ENCODE measurements around the gene RAB43. TPM values are rescaled to one million over a fixed set of nuclear protein-coding genes. Genes with fewer than 3 reads are reported as not detected.
"Not testable (repeated sequence)": the region's sequence is repeated elsewhere in the genome, so short reads cannot be mapped to it uniquely, and the experiment has no call there.

The RAB43 gene
- polyA plus RNA-seq, 3 donors: 6.0 to 11.8 (median 7.2) TPM

DNA sequence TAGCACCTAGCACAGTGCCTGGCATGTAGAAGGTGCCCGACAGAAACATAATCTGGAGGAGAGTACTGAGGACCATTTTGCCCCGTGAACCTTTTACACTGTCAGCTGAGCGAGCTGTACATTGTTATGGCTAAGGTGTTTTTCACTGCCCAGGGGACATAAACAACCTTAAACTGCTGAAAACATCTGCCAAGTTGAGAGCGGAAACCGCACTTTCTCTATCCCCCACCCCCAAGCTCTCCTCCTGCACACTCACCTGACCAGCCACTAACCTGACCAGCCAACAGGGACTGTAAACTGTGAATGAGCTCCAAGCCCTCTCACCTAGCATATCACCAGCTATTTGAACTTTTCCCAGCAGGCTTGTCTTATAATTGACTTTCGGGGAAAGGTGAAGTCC, 17.6 kb downstream of the RAB43 start:
- 95 to 96% (median 96%) methylated on average over 6 of the region's 6 CpGs for whole genome bisulfite sequencing, 3 donors
- no peak overlapping the region for H3K27ac ChIP-seq (ENCODE audit: low read depth, low read length)

DNA sequence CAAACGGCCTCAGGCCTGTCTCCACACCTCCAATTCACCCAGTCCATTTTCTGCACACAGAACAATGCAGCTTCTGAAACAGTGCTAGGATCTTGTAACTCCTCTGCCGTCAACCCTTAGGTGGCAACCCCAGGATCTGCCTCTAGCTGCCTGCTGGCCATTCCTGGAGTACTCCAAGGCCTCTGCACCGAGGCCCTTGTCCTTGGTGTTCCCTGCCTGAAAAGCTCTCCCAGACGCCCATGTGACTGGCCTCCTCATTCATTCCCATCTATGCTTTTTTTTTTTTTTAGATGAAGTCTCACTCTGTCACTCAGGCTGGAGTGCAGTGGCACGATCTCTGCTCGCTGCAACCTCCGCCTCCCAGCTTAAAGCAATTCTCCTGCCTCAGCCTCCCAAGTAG, 18.3 kb downstream of the RAB43 start:
- WGBS, 3 donors: 84 to 94% (median 93%) methylated on average over 7 of the region's 7 CpGs
- no peak overlapping the region for H3K27ac ChIP-seq (ENCODE audit: low read depth, low read length)

DNA sequence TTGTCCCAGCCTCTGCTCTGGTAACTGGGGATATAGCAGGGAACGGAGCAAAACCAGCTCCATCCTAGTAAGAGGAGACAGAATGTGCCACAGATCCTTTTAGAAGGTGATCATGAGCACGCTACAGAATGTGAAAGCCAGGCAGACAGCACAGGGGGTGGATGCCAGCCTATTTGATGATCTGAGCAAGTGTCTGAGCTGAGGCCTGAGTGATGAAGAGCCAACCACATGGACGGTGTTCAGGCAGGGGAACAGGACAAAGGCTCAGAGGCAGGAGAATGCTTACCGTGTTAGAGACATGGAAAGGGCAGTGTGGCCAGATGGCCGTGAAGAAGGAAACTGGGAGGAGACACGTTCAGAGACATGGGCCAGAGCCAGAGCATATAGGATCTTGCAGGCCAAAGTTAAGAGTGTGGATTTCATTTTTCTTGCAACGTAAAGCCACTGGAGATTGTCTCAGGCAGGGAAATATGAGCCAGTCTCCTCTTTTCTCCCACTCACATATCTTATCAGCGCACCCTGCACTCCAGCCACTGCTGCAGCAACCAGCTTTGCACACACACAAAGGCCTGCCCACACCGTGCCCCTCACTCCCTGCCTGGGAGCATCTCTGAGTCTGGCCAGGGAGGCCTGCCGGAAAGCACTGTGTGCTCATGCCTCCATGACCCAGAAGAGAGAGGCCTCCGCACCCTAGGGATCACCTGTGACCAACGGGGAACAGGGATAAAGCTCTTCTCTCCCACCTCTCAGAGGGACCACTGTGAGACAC, 20.1 kb downstream of the RAB43 start:
- no peak overlapping the region for H3K27ac ChIP-seq (ENCODE audit: low read depth, low read length)
- WGBS, 3 donors: 79 to 84% (median 83%) methylated on average over 12 of the region's 12 CpGs

DNA sequence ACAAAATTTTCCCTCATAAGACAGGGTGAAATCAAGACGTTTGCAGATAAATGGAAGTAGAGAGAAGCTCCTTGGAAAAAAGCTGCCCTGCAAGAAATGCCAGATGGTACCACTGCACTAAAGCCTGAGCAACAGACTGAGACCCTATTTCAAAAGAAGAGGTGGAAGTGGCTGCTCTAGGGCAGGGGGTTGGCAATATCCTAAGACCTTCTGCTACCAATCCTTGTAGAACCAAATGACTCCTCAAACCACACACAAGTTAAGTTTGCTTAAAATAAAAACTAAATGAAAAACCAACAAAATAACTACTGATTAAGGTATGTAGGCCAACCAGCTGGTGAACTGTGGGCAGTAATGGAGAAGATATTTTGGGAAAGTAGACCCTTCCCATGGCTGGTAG, 21.3 kb downstream of the RAB43 start:
- WGBS, 3 donors: 73 to 88% (median 77%) methylated on average over 1 of the region's 1 CpG
- no peak overlapping the region for H3K27ac ChIP-seq (ENCODE audit: low read depth, low read length)

DNA sequence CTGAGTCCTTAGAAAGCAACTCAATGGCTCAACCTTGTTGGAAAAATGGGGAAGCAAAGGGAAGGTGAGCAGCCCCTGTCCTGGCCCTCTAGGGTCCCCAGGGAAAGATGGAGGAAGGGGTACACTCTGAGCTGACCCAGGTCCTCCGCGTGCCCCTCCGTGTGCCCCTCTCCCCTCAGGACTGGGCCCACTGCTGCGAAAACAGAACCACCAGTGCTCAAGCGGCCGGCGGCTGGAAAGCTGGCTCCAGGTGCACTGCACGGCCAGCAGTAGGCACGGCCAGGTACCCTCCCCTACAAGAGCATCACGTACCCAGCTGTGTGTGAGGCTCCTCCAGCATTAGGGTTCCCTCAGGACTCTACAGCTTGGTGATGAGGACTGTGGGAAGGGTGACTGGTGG, 26.3 kb downstream of the RAB43 start:
- no peak overlapping the region for H3K27ac ChIP-seq (ENCODE audit: low read depth, low read length)
- 95 to 98% (median 97%) methylated on average over 10 of the region's 10 CpGs for WGBS, 3 donors

DNA sequence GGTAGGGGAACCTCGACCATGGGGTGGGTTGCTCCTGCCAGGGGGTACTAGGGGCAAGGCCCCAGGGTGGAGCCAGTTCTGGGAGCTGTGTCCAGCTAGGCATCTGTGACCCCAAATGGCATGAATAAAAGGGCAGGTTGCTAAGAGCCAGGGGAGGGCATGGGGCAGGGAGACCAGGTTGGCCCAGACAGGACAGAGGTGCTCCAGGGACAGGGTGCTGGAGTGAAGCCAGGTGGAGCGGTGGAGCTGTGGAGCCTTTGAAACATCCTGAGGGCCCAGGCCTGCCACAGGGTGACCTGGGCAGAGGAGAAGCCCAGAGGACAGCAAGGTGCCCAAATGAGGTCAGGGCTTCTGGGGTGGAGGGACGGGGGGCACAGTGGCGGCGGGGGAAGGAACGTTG, 33.3 kb downstream of the RAB43 start:
- not testable (repeated sequence) for H3K27ac ChIP-seq (ENCODE audit: low read depth, low read length)
- WGBS, 3 donors: no CpG with 5 or more reads among the region's 6 CpGs

DNA sequence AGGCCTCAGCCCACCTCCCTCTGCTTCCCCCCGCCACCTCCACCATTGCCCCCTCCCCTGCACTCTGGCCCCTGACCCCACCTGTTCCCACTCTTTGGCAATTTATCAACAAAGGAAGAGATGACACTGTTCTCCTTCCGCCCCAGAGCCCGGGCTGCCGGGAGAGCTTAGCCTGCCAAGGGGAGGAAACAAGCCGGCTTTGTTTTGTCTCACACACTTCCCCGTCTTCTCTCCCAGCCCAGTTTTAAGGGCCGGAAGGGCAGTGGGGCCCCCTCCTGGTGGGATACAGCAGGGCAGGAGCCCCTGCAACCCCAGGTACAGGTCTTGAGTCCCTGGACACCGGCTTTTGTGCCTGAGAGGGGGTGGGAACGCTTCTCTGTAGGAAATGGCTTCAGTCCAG, 33.7 kb downstream of the RAB43 start:
- WGBS, 3 donors: 0 to 4% (median 0%) methylated on average over 2 to 6 of the region's 9 CpGs
- not testable (repeated sequence) for H3K27ac ChIP-seq (ENCODE audit: low read depth, low read length)

DNA sequence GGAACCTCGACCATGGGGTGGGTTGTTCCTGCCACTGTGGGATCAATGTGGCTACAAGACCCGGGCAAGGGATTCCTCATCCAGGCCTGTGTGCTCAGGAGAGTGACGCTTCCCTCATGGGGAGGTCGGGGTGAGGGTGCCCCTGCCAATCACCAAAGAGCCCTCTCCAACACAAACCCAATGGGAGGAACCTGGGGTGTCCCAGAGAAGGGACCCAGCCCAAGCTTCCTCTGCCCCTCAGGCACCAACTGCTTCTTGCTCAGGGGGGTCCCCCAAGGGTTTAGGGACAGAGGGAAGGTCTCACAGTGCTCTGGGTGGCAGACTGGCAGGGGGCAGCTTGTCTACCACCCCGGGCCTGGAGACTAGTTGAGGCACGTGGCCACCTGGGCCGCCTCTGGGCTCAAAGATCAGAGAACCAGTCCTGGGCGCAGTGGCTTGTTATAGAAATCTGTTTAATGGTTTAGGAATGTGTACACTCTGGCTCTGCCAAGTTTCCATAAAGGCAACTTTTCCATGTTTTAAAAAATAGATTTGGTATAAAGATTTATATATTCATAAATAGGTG, 34.4 kb downstream of the RAB43 start:
- 51 to 63% (median 53%) methylated on average over 8 of the region's 8 CpGs for WGBS, 3 donors
- no peak overlapping the region for H3K27ac ChIP-seq (ENCODE audit: low read depth, low read length)

DNA sequence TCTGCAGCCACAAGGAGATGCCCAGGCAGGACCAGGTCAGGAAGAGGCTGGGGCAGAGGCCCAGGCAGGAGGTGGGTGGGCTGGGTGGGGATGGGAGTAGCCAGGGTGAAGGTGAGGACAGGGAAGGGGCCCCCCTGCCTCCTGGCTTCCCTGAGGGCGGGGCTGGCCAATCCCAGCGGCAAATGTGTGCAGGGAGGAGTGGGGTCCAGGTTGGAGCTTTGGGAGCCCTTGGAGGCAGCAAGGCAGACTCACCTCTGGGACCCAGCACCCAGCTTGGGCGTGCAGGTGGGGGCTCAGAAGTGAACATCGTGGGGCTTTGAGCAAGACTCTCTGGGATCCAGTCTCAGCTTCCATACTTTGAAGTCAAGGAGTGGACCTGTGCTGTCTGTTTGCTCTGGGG, 35.8 kb downstream of the RAB43 start:
- 90 to 95% (median 91%) methylated on average over 4 of the region's 4 CpGs for WGBS, 3 donors
- no peak overlapping the region for H3K27ac ChIP-seq (ENCODE audit: low read depth, low read length)

DNA sequence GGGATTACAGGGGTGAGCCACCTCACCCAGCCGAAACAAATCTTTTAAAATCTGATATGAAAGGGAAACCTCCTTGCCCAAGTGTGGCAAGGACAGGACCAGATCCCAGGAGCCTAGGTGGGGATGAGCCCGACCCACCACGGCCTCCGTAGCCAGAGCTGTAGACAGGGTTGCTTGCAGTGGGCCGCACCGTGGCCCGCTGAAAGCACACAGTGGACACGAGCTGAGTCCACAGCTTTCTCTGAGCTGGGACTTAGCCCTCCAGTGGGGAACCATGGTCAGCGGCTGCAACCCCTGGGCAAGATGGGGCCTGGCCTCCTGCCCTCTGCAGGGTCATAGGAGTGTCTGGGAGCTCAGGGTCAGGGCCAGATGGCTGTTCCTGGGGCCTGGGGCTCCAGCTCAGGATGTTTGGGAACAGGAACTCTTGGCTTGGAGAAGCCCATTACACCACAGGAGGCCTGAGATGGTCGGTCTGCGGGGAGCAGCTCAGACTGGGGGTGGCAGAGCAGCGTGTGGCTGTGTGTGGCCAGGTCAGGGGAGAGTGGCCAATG, 36.4 kb downstream of the RAB43 start:
- H3K27ac ChIP-seq (ENCODE audit: low read depth, low read length): no peak overlapping the region
- WGBS, 3 donors: 91 to 94% (median 91%) methylated on average over 11 to 12 of the region's 12 CpGs

DNA sequence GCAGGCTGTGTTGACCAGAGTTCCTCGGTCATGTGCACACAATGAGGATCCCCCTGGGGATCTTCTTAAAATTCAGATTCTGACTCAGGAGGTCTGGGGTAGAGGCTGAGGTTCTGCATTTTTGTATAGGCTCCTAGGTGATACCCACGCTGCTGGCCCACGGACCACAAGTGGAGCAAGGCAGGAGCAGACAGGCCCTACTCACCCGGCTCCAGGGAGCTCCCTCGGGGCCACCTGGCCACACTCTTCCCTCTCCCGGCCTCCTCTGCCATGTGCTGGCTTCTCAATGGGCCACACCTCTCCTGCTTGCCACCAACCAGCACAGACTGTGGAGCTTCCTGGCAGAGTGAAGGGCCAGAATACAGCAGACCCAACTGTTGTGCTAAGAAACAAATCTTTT, 37.1 kb downstream of the RAB43 start:
- 73 to 86% (median 83%) methylated on average over 6 of the region's 6 CpGs for WGBS, 3 donors
- H3K27ac ChIP-seq (ENCODE audit: low read depth, low read length): no peak overlapping the region

DNA sequence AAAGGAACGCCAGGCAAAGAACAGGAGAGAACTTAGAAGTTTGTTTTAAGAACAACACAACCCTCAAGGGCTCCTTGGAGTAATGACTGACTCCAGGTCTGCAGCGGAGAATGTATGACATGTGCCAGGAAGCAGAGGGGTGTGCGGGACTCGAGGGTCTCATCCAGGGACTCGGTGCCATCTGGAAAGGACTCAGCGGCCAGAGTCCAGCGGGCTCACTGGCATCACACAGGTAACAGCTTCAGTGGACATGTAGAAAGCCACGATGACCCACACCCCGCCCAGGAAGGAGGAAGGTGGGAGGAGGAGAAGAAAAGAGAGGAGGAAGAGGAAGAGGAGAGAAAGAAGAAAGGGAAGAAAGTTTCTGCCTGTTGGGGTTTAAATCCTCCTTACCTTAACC, 39.6 kb downstream of the RAB43 start:
- WGBS, 3 donors: 74 to 81% (median 76%) methylated on average over 9 of the region's 9 CpGs
- H3K27ac ChIP-seq (ENCODE audit: low read depth, low read length): no peak overlapping the region

DNA sequence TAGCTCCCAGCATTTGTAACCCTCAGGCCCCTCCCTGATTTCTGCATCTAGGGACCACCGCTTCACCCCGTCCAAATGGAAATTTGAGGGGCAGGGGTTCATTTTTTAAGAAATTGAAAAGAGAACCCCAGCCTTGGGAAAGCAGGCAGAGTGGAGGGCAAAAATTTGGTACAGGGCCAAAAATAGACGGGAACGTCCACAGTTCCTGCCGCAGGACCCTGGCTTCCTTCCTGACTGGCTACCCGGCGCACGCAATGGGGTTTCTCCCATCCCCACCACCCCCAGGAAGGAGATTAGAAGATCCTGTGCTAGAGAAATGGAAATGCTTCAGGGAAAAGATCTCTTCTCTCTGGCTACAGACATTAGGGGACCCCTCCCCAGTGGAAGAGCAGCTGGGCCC, 40.1 kb downstream of the RAB43 start:
- no peak overlapping the region for H3K27ac ChIP-seq (ENCODE audit: low read depth, low read length)
- WGBS, 3 donors: 61 to 65% (median 63%) methylated on average over 8 of the region's 8 CpGs

DNA sequence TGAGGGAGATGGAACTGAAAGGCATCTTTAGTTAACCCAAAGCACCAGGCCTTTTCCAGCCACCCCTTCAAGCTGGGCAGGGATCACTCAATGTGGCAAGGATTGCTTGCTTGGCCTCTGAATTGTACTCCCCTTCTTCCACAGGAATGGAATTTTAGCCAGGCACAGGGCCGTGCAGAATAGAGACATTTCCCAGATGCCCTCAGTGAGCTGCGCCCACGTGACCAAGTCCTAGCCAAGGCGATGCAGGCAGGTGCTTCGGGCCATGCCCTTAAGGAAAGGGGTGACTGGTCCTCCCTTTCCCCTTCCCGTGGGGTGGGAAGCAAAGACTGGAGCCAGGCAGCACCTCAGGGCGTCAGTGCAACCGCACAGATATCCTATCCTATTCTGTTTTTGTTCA, 43.1 kb downstream of the RAB43 start:
- no peak overlapping the region for H3K27ac ChIP-seq (ENCODE audit: low read depth, low read length)
- WGBS, 3 donors: 79 to 93% (median 83%) methylated on average over 8 of the region's 8 CpGs

DNA sequence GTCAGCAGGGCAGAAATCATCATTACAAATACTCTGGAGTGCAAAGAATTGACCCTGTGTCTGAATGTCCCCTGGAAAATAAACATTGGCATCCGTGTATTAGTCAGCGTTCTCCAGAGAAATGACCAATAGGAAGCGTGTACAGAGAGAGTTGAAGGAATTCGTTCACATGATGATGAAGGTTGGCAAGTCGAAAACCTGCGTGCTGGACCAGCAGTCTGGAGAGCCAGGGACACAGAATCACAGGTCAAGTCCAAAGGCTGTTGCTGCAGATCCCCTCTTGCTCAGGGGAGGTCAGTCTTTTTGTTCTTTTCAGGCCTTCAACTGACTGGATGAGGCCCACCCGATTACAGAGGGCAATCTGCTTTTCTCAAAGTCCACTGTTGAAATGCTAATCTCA, 44.4 kb downstream of the RAB43 start:
- 63 to 83% (median 80%) methylated on average over 7 of the region's 7 CpGs for WGBS, 3 donors
- no peak overlapping the region for H3K27ac ChIP-seq (ENCODE audit: low read depth, low read length)

DNA sequence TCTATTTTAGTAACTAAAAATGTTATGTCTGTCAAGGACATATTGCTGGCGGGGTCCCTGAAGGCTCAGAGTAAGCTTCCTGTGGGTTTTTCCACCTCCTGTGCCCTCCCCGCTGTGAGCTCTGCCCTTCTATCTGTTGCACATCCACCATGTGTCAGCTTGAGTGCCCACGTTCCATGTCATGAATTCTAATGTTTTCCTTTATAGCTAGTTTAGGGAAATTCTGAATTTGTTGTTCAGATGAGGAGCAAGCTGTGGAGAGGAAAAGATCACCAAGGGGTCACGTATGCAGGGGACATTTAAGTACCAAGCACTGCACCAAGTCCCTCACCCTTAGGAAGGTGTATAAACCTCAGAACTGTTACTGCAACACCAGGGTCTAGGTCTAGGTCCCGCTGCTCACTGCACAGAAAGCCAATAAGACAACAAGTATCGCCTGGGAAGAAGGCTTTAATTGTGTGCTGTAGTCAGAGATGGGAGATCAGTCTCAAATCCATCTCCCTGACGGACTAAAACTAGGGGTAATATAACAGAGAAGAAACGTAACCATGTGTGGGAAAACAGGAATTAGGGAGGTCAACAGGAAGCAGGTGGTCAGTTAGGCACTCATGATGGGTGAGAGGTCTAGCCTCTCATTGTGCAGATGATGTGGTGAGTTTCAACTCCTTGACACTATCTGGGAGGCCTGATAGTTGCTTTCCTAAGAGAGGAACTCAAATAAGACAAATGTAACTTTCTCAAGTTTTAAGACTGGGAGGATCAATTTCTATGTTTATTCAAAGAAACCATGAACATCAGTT, 51.3 kb downstream of the RAB43 start:
- no peak overlapping the region for H3K27ac ChIP-seq (ENCODE audit: low read depth, low read length)

DNA sequence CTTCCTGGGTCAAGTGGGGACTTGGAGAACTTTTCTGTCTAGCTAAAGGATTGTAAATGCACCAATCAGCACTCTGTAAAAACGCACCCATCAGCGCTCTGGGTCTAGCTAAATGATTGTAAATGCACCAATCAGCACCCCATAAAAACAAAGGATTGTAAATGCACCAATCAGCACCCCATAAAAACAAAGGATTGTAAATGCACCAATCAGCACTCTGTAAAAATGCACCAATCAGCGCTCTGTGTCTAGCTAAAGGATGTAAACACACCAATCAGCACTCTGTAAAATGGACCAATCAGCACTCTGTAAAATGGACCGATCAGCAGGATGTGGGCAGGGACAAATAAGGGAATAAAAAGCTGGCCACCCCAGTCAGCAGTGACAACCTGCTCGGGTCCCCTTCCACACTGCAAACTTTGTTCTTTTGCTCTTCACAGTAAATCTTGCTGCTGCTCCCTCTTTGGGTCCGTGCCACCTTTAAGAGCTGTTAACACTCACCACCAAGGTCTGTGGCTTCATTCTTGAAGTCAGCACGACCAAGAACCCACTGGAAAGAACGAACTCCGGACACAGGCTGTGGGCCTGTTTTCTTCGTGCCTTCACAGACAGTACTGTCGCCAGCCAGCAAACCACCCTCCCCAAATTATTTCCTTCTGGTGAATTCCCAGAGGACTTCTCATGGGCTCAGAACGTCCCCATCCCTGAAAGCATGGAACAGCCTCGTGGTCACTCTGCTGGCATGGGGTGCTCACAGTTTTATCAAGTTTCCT, 52.1 kb downstream of the RAB43 start:
- not testable (repeated sequence) for H3K27ac ChIP-seq (ENCODE audit: low read depth, low read length)
- 84 to 92% (median 86%) methylated on average over 13 of the region's 13 CpGs for WGBS, 3 donors

More for the DNA sequence above, 51.3 kb downstream of the RAB43 start:
- WGBS, 3 donors: 66 to 88% (median 78%) methylated on average over 8 of the region's 8 CpGs

DNA sequence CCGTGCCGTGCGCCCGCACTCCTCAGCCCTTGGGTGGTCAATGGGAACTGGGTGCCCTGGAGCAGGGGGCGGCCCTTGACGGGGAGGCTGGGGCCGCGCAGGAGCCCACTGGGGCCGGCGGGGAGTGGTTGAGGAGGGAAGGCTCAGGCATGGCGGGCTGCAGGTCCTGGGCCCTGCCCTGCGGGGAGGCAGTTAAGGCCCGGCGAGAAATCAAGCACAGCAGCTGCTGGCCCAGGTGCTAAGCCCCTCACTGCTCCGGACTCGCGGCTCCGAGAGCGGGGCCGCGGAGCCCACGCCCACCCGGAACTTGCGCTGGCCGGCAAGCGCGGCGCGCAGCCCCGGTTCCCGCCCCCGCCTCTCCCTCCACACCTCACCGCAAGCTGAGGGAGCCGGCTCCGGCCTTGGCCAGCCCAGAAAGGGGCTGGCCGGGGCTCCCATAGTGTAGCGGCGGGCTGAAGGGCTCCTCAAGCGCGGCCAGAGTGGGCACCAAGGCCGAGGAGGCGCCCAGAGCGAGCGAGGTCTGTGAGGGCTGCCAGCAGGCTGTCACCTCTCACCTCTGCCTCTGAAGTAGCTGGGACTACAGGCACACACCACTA, 53.2 kb downstream of the RAB43 start:
- WGBS, 3 donors: 10 to 18% (median 16%) methylated on average over 28 to 44 of the region's 44 CpGs
- H3K27ac ChIP-seq (ENCODE audit: low read depth, low read length): no peak overlapping the region
